Activated CD8-positive, alpha-beta T cell treated with anti-CD3 and anti-CD28 coated beads for 36 hours (primary cell): ENCODE measurements around the gene B4GALNT1. TPM values are rescaled to one million over a fixed set of nuclear protein-coding genes. Genes with fewer than 3 reads are reported as not detected.
A peak's percentile ranks its signal among the peaks of the same experiment; 100 is the strongest.

Experiments used
- ATAC-seq: fragments of 200-7000 bp; cut with Tn5 transposase; one replicate; pipeline ENCODE4 v1.10.0; 2021; ENCODE audit warnings: mild to moderate bottlenecking, moderate library complexity
- CTCF ChIA-PET: fragments of 350-600 bp; sonication (Branson Sonifier 250); formaldehyde crosslinking; loops from one replicate; lab custom pipeline; 2021; ENCODE audit warnings: antibody characterized with exemption; lab: Charles Lee
- POLR2A ChIA-PET: fragments of 350-600 bp; sonication (Branson Sonifier 250); formaldehyde crosslinking; loops from one replicate; lab custom pipeline; 2021; ENCODE audit warnings: antibody characterized with exemption; lab: Charles Lee
- DNase-seq: peaks from one replicate; pipeline ENCODE4 v3.0.0-alpha.2; 2020
- H3K27ac Mint-ChIP-seq: one replicate; pipeline ENCODE4 v1.8.0; 2021; ENCODE audit warnings: mild to moderate bottlenecking, mixed read lengths
- H3K27me3 Mint-ChIP-seq: one replicate; pipeline ENCODE4 v1.8.0; 2021; ENCODE audit warnings: mixed read lengths
- H3K36me3 Mint-ChIP-seq: one replicate; pipeline ENCODE4 v1.8.0; 2021; ENCODE audit warnings: low read depth, mixed read lengths
- H3K4me1 Mint-ChIP-seq: one replicate; pipeline ENCODE4 v1.8.0; 2021; ENCODE audit warnings: low read depth, mixed read lengths
- H3K4me3 Mint-ChIP-seq: one replicate; pipeline ENCODE4 v1.8.0; 2021; ENCODE audit warnings: mild to moderate bottlenecking, moderate library complexity, mixed read lengths
- H3K9me3 Mint-ChIP-seq: one replicate; pipeline ENCODE4 v1.8.0; 2021; ENCODE audit warnings: mixed read lengths
- CTCF ChIP-seq: fragments of 200-600 bp; IDR thresholded peaks from one replicate; pipeline ENCODE4 v1.8.0; 2022; ENCODE audit warnings: antibody characterized with exemption, mild to moderate bottlenecking
- intact Hi-C: fragments of 100-400 bp; cut with micrococcal nuclease; formaldehyde crosslinking; loops from one replicate; pipeline ENCODE4 v1.10.0; 2022
- total RNA-seq, 2 experiments: library from RNA; stranded (reverse); gene quantifications; one replicate each; pipeline ENCODE4 v1.2.3, GENCODE V29; 2021

Gene B4GALNT1
- total RNA-seq, 2 experiments from 2014 or later: 0.61 to 1.4 TPM

- no peaks in the 10 kb centered on the region for H3K27me3 Mint-ChIP-seq
- intact Hi-C loops: no loop called here
- POLR2A ChIA-PET: interaction anchor here (0.6 to 4.4 kb wide), 5 partner anchors 12 to 145 kb away, joined by 3 to 27 read pairs (median 3); no protein-coding TSS in a partner anchor
- peaks cover 20% of the 10 kb centered on the region for H3K36me3 Mint-ChIP-seq
- H3K27ac Mint-ChIP-seq: no peak overlapping the region
- H3K4me3 Mint-ChIP-seq: peak overlapping the region; percentile 74
- no peak for DNase-seq
- TF ChIP-seq CTCF: no peak
- no peak for ATAC-seq
- no peaks in the 10 kb centered on the region for H3K9me3 Mint-ChIP-seq
- peaks cover 25% of the 10 kb centered on the region for H3K4me1 Mint-ChIP-seq
- CTCF ChIA-PET: no interaction called here
These were observed 29.7 kb downstream of the B4GALNT1 start for GRCh38 chr12:57603324-57603723.

- no peak overlapping the region for H3K4me3 Mint-ChIP-seq
- peaks cover 25% of the 10 kb centered on the region for H3K4me1 Mint-ChIP-seq
- H3K36me3 Mint-ChIP-seq: peaks cover 20% of the 10 kb centered on the region
- ATAC-seq (no peak), DNase-seq (no peak)
- POLR2A ChIA-PET: interaction anchor here (0.6 to 4.4 kb wide), 2 partner anchors 12 kb away, joined by 4 to 27 read pairs; partner anchors contain the start of gene PIP4K2C
- no peaks in the 10 kb centered on the region for H3K27me3 Mint-ChIP-seq
- no peaks in the 10 kb centered on the region for H3K9me3 Mint-ChIP-seq
- no peak for TF ChIP-seq CTCF
- CTCF ChIA-PET: no interaction called here
- intact Hi-C loops: no loop called here
- H3K27ac Mint-ChIP-seq: no peak overlapping the region
These were observed 30.5 kb downstream of the B4GALNT1 start for GRCh38 chr12:57602544-57602943.

DNA sequence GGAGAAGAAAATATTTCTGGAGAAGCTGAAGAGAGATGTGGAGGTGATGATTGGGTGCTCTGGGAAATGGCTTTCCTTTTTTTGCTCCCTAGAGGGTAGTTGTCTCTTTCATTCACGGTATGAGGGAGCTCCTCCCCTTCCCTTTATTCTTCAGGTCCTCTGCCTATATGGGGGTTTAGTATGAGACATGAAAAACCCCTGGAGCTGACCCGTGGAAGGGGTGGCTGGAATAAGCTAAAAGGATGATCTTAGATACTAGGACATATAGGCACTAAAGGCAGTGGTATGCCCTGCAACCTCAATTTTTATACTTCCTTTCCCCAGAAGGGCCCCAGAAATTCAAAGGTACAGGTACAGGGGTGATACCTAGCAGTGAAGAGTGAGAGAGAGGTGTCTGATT, 32.6 kb downstream of the B4GALNT1 start:
- Mint-ChIP-seq H3K4me3 (no peak overlapping the region), H3K9me3 (no peaks in the 10 kb centered on the region), H3K4me1 (peaks cover 17% of the 10 kb centered on the region), H3K27ac (no peak overlapping the region), H3K36me3 (peaks cover 23% of the 10 kb centered on the region), H3K27me3 (no peaks in the 10 kb centered on the region)
- DNase-seq (no peak), ATAC-seq (no peak)
- CTCF ChIA-PET: interaction anchor here (0.7 to 3.0 kb wide), 6 partner anchors 8 to 22 kb away, joined by 3 to 28 read pairs (median 4); partner anchors contain the start of gene ARHGEF25
- POLR2A ChIA-PET: interaction anchor here (1.4 kb wide), 1 partner anchor 9 kb away, joined by 7 read pairs; the partner anchor contains the start of gene PIP4K2C
- TF ChIP-seq CTCF: no peak
- intact Hi-C loops: no loop called here

- intact Hi-C loops: no loop called here
- ChIA-PET POLR2A (interaction anchor here (3.9 to 4.2 kb wide), 2 partner anchors 16 to 22 kb away, joined by 18 to 21 read pairs; partner anchors contain the start of gene ARHGEF25), CTCF (interaction anchor here (1.1 to 4.6 kb wide), 4 partner anchors 10 to 29 kb away, joined by 3 to 53 read pairs (median 5); no protein-coding TSS in a partner anchor)
- H3K4me1 Mint-ChIP-seq: peaks cover 24% of the 10 kb centered on the region
- H3K4me3 Mint-ChIP-seq: no peak overlapping the region
- DNase-seq (no peak), ATAC-seq (no peak)
- H3K36me3 Mint-ChIP-seq: peaks cover 6% of the 10 kb centered on the region
- H3K27ac Mint-ChIP-seq: no peak overlapping the region
- no peaks in the 10 kb centered on the region for H3K27me3 Mint-ChIP-seq
- no peaks in the 10 kb centered on the region for H3K9me3 Mint-ChIP-seq
- TF ChIP-seq CTCF: no peak
These were observed 39.8 kb downstream of the B4GALNT1 start for GRCh38 chr12:57593187-57593586.

DNA sequence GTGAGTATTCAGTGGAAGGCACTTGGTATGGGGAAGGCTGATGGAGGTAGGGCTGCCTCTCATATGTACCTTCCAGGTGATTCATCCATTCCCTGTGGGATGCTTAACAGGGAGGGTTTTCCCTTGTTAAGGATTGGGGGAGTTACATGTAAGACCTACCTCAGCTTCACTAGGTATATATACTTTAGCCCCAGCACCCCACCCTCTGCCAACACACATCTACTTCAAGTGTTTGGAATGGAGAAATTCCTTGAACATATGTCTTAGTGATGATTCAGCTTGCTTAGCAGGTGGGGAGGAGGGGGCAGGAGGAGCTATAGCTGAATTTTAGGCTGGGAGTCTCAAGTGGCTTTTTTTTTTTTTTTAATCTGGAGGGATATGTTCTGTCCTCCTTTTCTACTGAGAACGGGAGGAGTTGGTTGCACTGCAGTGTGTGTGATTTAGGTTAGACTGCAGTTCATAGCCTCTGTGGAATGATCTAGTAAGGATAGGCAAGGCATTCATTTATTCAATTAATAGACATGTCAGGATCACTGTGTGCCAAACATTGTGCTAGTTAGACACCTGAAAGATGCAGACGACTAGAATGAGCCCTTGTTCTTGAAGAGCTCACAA, 40.3 kb downstream of the B4GALNT1 start:
- H3K27me3 Mint-ChIP-seq: no peaks in the 10 kb centered on the region
- H3K36me3 Mint-ChIP-seq: peaks cover 6% of the 10 kb centered on the region
- peaks cover 24% of the 10 kb centered on the region for H3K4me1 Mint-ChIP-seq
- intact Hi-C loops: no loop called here
- peak overlapping the region; percentile 79 for H3K4me3 Mint-ChIP-seq
- ATAC-seq (no peak), DNase-seq (no peak)
- ChIA-PET POLR2A (interaction anchor here (1.1 to 4.2 kb wide), 5 partner anchors 13 to 27 kb away, joined by 3 to 21 read pairs (median 13); partner anchors contain the start of gene ARHGEF25), CTCF (interaction anchor here (1.3 to 4.6 kb wide), 6 partner anchors 8 to 28 kb away, joined by 4 to 53 read pairs (median 6); partner anchors contain the start of gene ARHGEF25)
- no peaks in the 10 kb centered on the region for H3K9me3 Mint-ChIP-seq
- H3K27ac Mint-ChIP-seq: no peak overlapping the region
- no peak for TF ChIP-seq CTCF
